ENCODE data around the gene ADO.

The ADO gene

GRCh38 chr10:62759599-62760175 is 44.8 kb upstream of the ADO start:
- no peaks in the 10 kb centered on the region for H3K36me3 ChIP-seq (replicated peaks; ENCODE audit: low read depth, low read length)
- H3K4me2 ChIP-seq (ENCODE audit: low read length), result no peak overlapping the region
- H3K79me2 ChIP-seq (ENCODE audit: low read length), result no peaks in the 10 kb centered on the region
- H3K9me3 ChIP-seq (ENCODE audit: insufficient read depth, low read length), result no peaks in the 10 kb centered on the region
- H3K4me3 ChIP-seq (ENCODE audit: low read length), result no peak overlapping the region
- no peaks in the 10 kb centered on the region for H4K20me1 ChIP-seq (ENCODE audit: insufficient read depth, low read length)
- H3K27ac ChIP-seq (ENCODE audit: low read length), result no peak overlapping the region
- no peak overlapping the region for H3K9ac ChIP-seq (ENCODE audit: low read length)
- no peaks in the 10 kb centered on the region for H3K27me3 ChIP-seq (ENCODE audit: low read depth, low read length)
- TF ChIP-seq EZH2phosphoT487 (IDR thresholded peaks at IDR 0.05; ENCODE audit: low read depth) (no peak), CTCF (IDR thresholded peaks at IDR 0.05; ENCODE audit: low read depth, low read length) (no peak)
- H2AFZ ChIP-seq (ENCODE audit: low read depth, low read length), result no peak overlapping the region
- H3K4me1 ChIP-seq (ENCODE audit: low read length), result no peaks in the 10 kb centered on the region

GRCh38 chr10:62760401-62760800 is 44.1 kb upstream of the ADO start:
- Histone ChIP-seq H4K20me1 (ENCODE audit: insufficient read depth, low read length) (no peaks in the 10 kb centered on the region), H3K4me1 (ENCODE audit: low read length) (no peaks in the 10 kb centered on the region), H3K4me2 (ENCODE audit: low read length) (no peak overlapping the region), H3K79me2 (ENCODE audit: low read length) (no peaks in the 10 kb centered on the region), H3K9ac (ENCODE audit: low read length) (no peak overlapping the region), H3K9me3 (ENCODE audit: insufficient read depth, low read length) (no peaks in the 10 kb centered on the region), H2AFZ (ENCODE audit: low read depth, low read length) (no peak overlapping the region), H3K27ac (ENCODE audit: low read length) (no peak overlapping the region), H3K27me3 (ENCODE audit: low read depth, low read length) (no peaks in the 10 kb centered on the region), H3K4me3 (ENCODE audit: low read length) (no peak overlapping the region), H3K36me3 (replicated peaks; ENCODE audit: low read depth, low read length) (no peaks in the 10 kb centered on the region)
- TF ChIP-seq EZH2phosphoT487 (IDR thresholded peaks at IDR 0.05; ENCODE audit: low read depth) (no peak), CTCF (IDR thresholded peaks at IDR 0.05; ENCODE audit: low read depth, low read length) (no peak)

- H3K4me2 ChIP-seq (ENCODE audit: low read length), result no peak overlapping the region
- H3K4me3 ChIP-seq (ENCODE audit: low read length), result no peak overlapping the region
Observed at GRCh38 chr10:62761115-62761514, 43.4 kb upstream of the ADO start.

GRCh38 chr10:62763155-62763554 is 41.4 kb upstream of the ADO start:
- Histone ChIP-seq H3K36me3 (replicated peaks; ENCODE audit: low read depth, low read length) (no peaks in the 10 kb centered on the region), H4K20me1 (ENCODE audit: insufficient read depth, low read length) (no peaks in the 10 kb centered on the region), H3K79me2 (ENCODE audit: low read length) (no peaks in the 10 kb centered on the region), H3K27ac (ENCODE audit: low read length) (no peak overlapping the region), H3K9ac (ENCODE audit: low read length) (no peak overlapping the region), H3K4me1 (ENCODE audit: low read length) (no peaks in the 10 kb centered on the region), H3K9me3 (ENCODE audit: insufficient read depth, low read length) (no peaks in the 10 kb centered on the region), H3K27me3 (ENCODE audit: low read depth, low read length) (no peaks in the 10 kb centered on the region), H3K4me2 (ENCODE audit: low read length) (no peak overlapping the region), H3K4me3 (ENCODE audit: low read length) (no peak overlapping the region), H2AFZ (ENCODE audit: low read depth, low read length) (no peak overlapping the region)
- TF ChIP-seq EZH2phosphoT487 (IDR thresholded peaks at IDR 0.05; ENCODE audit: low read depth) (no peak), CTCF (IDR thresholded peaks at IDR 0.05; ENCODE audit: low read depth, low read length) (no peak)

More at GRCh38 chr10:62761115-62761514, 43.4 kb upstream of the ADO start:
- no peaks in the 10 kb centered on the region for H4K20me1 ChIP-seq (ENCODE audit: insufficient read depth, low read length)
- H3K27ac ChIP-seq (ENCODE audit: low read length), result no peak overlapping the region
- no peaks in the 10 kb centered on the region for H3K27me3 ChIP-seq (ENCODE audit: low read depth, low read length)
- no peak overlapping the region for H2AFZ ChIP-seq (ENCODE audit: low read depth, low read length)
- no peaks in the 10 kb centered on the region for H3K9me3 ChIP-seq (ENCODE audit: insufficient read depth, low read length)
- H3K36me3 ChIP-seq (replicated peaks; ENCODE audit: low read depth, low read length), result no peaks in the 10 kb centered on the region
- H3K79me2 ChIP-seq (ENCODE audit: low read length), result no peaks in the 10 kb centered on the region
- no peak for TF ChIP-seq EZH2phosphoT487 (IDR thresholded peaks at IDR 0.05; ENCODE audit: low read depth)
- TF ChIP-seq CTCF (IDR thresholded peaks at IDR 0.05; ENCODE audit: low read depth, low read length), result no peak
- no peaks in the 10 kb centered on the region for H3K4me1 ChIP-seq (ENCODE audit: low read length)
- H3K9ac ChIP-seq (ENCODE audit: low read length), result no peak overlapping the region

Measured in OCI-LY3 (cell line).